ENCODE measurements around the gene FAF1.
"Not testable (repeated sequence)": the region's sequence is repeated elsewhere in the genome, so short reads cannot be mapped to it uniquely, and the experiment has no call there.

GRCh38 chr1:50716455-50716854 is 243.6 kb downstream of the FAF1 start:
- not testable (repeated sequence) for TF ChIP-seq CTCF, POLR2A (IDR thresholded peaks at IDR 0.05)

Measured in transverse colon (tissue), 3 donors.